A673 (cell line): ENCODE data around the gene DNAJB6. TPM values are rescaled to one million over a fixed set of nuclear protein-coding genes. Genes with fewer than 3 reads are reported as not detected.

ENCODE experiments used
- BruUV-seq: library from RNA; stranded (reverse); fragments of 400-500 nt; replicated peaks from 2 replicates; lab custom pipeline; 2021; lab: Mats Ljungman, UMichigan
- CTCF ChIA-PET: fragments of 300-600 bp; sonication (Branson Sonifier 250); formaldehyde crosslinking; loops from one replicate; lab custom pipeline; 2022; ENCODE audit warnings: antibody characterized with exemption; lab: Charles Lee
- POLR2A ChIA-PET: fragments of 300-600 bp; sonication (Branson Sonifier 250); formaldehyde crosslinking; loops from one replicate; lab custom pipeline; 2022; ENCODE audit warnings: antibody characterized with exemption; ENCODE audit not compliant: low non-redundant PET; lab: Charles Lee
- DNase-seq: peaks from one replicate; pipeline ENCODE4 v3.0.0-alpha.2; 2015; ENCODE audit warnings: low spot score
- H3K27ac ChIP-seq: fragments of 200-600 bp; sonication (generic); 2 replicates; pipeline ENCODE4 v1.5.1; 2016; ENCODE audit warnings: mixed run types, low read depth, mild to moderate bottlenecking, mixed read lengths, antibody characterized with exemption, low read length; ENCODE audit not compliant: poor library complexity, severe bottlenecking
- H3K27me3 ChIP-seq: fragments of 200-600 bp; sonication (generic); replicated peaks from 2 replicates; pipeline ENCODE4 v1.6.1; 2017; ENCODE audit warnings: mixed run types, low read depth, mild to moderate bottlenecking, mixed read lengths, antibody characterized with exemption, low read length; ENCODE audit not compliant: insufficient read depth, poor library complexity
- H3K36me3 ChIP-seq: fragments of 200-600 bp; sonication (generic); 2 replicates; pipeline ENCODE4 v1.6.1; 2016; ENCODE audit warnings: mixed run types, mild to moderate bottlenecking, mixed read lengths, antibody characterized with exemption, low read length; ENCODE audit not compliant: insufficient read depth, poor library complexity, severe bottlenecking
- H3K4me1 ChIP-seq: fragments of 200-600 bp; sonication (generic); 2 replicates; pipeline ENCODE4 v1.6.1; 2017; ENCODE audit warnings: mixed run types, mild to moderate bottlenecking, mixed read lengths, antibody characterized with exemption, low read length; ENCODE audit not compliant: insufficient read depth, poor library complexity, severe bottlenecking
- H3K4me3 ChIP-seq: fragments of 200-600 bp; sonication (generic); 2 replicates; pipeline ENCODE4 v1.5.1; 2016; ENCODE audit warnings: low read depth, mixed run types, mild to moderate bottlenecking, mixed read lengths, low read length; ENCODE audit not compliant: poor library complexity, severe bottlenecking
- H3K9me3 ChIP-seq: fragments of 200-600 bp; sonication (generic); 2 replicates; pipeline ENCODE4 v1.6.1; 2016; ENCODE audit warnings: mixed run types, low read depth, mild to moderate bottlenecking, mixed read lengths, antibody characterized with exemption, low read length; ENCODE audit not compliant: poor library complexity, severe bottlenecking
- CTCF ChIP-seq: fragments of 300-800, 200-600 bp; sonication (generic); conservative IDR thresholded peaks from 2 replicates; pipeline ENCODE4 v1.5.1; 2017; ENCODE audit warnings: low read depth, mild to moderate bottlenecking, antibody characterized with exemption, low read length, moderate library complexity, mixed read lengths
- EZH2 ChIP-seq: fragments of 200-600 bp; sonication (generic); IDR thresholded peaks from 2 replicates; pipeline ENCODE4 v1.6.1; 2017; ENCODE audit warnings: borderline replicate concordance, low read depth, mild to moderate bottlenecking, mixed read lengths, antibody characterized with exemption, low read length; ENCODE audit not compliant: poor library complexity, severe bottlenecking
- intact Hi-C: fragments of 100-400 bp; cut with micrococcal nuclease; formaldehyde crosslinking; loops from one replicate; pipeline ENCODE4 v1.10.0; 2022; ENCODE audit not compliant: unreplicated experiment
- total RNA-seq: library from RNA; stranded (reverse); gene quantifications from 2 replicates; pipeline ENCODE4 v1.2.3, GENCODE V29; 2021

The DNAJB6 gene
- total RNA-seq, 1 experiment from 2014 or later, result 146 TPM

- Histone ChIP-seq H3K36me3 (peaks cover 5% of the 10 kb centered on the region), H3K9me3 (no peaks in the 10 kb centered on the region), H3K27me3 (no peaks in the 10 kb centered on the region), H3K4me3 (no peak overlapping the region), H3K27ac (no peak overlapping the region), H3K4me1 (no peaks in the 10 kb centered on the region)
- no TSS peak for BruUV-seq
- DNase-seq, result no peak
- ChIA-PET CTCF (no interaction called here), POLR2A (interaction anchor here (0.6 kb wide), 1 partner anchor 24 kb away, joined by 8 read pairs; no protein-coding TSS in a partner anchor)
- intact Hi-C loops, result no loop called here
- no peak for TF ChIP-seq EZH2
- TF ChIP-seq CTCF, result no peak
Measured at GRCh38 chr7:157405501-157405900, 68.7 kb downstream of the DNAJB6 start.

GRCh38 chr7:157405914-157406810, 69.4 kb downstream of the DNAJB6 start:
- CTCF ChIA-PET, result no interaction called here
- no peak overlapping the region for H3K27ac ChIP-seq

GRCh38 chr7:157406971-157407370, 70.2 kb downstream of the DNAJB6 start:
- intact Hi-C loops, result no loop called here
- no peak for TF ChIP-seq CTCF
- TF ChIP-seq EZH2, result no peak

More at GRCh38 chr7:157405914-157406810, 69.4 kb downstream of the DNAJB6 start:
- Histone ChIP-seq H3K9me3 (no peaks in the 10 kb centered on the region), H3K4me3 (no peak overlapping the region), H3K4me1 (no peaks in the 10 kb centered on the region), H3K36me3 (peaks cover 5% of the 10 kb centered on the region), H3K27me3 (no peaks in the 10 kb centered on the region)
- BruUV-seq, result no TSS peak
- peak; percentile 25; the same call in 1 of the 2 replicates for TF ChIP-seq CTCF
- no peak for TF ChIP-seq EZH2
- POLR2A ChIA-PET, result no interaction called here
- no peak for DNase-seq
- intact Hi-C loops, result no loop called here

More at GRCh38 chr7:157406971-157407370, 70.2 kb downstream of the DNAJB6 start:
- no peaks in the 10 kb centered on the region for H3K4me1 ChIP-seq
- ChIA-PET POLR2A (no interaction called here), CTCF (no interaction called here)
- H3K27me3 ChIP-seq, result no peaks in the 10 kb centered on the region
- H3K9me3 ChIP-seq, result no peaks in the 10 kb centered on the region
- no TSS peak for BruUV-seq
- no peak overlapping the region for H3K4me3 ChIP-seq
- H3K36me3 ChIP-seq, result no peaks in the 10 kb centered on the region
- DNase-seq, result no peak
- no peak overlapping the region for H3K27ac ChIP-seq
